SK-N-SH treated with all-trans-retinoic acid at 6 μM for 48 hours (cell line): ENCODE results near the gene CDC42SE2.

Experiments used
- ATAC-seq: fragments of 200-7000 bp; cut with Tn5 transposase; 3 replicates; pipeline ENCODE4 v1.9.1; 2020; ENCODE audit warnings: mild to moderate bottlenecking, moderate library complexity
- ARNTL ChIP-seq: fragments of 450-650 bp; formaldehyde crosslinking; IDR thresholded peaks from 2 replicates; pipeline ENCODE4 v1.5.0; 2020; ENCODE audit warnings: low read depth, mild to moderate bottlenecking, moderate library complexity, borderline replicate concordance
- BACH2 ChIP-seq: fragments of 250-450 bp; sonication (Bioruptor Pico); IDR thresholded peaks from 2 replicates; pipeline ENCODE4 v1.9.0; 2021; ENCODE audit warnings: mild to moderate bottlenecking, borderline replicate concordance
- CSDC2 ChIP-seq: fragments of 250-450 bp; sonication (Bioruptor Pico); IDR thresholded peaks from 2 replicates; pipeline ENCODE4 v1.5.0; 2020; ENCODE audit warnings: mild to moderate bottlenecking, moderate library complexity
- CSRNP3 ChIP-seq: fragments of 250-450 bp; sonication (Bioruptor Pico); IDR thresholded peaks from 2 replicates; pipeline ENCODE4 v1.5.1; 2021; ENCODE audit warnings: mild to moderate bottlenecking, moderate library complexity
- ESRRG ChIP-seq: fragments of 250-450 bp; sonication (Bioruptor Pico); IDR thresholded peaks from 2 replicates; pipeline ENCODE4 v1.6.1; 2021; ENCODE audit warnings: mild to moderate bottlenecking
- GLIS3 ChIP-seq: fragments of 250-450 bp; sonication (Bioruptor Pico); IDR thresholded peaks from 2 replicates; pipeline ENCODE4 v1.5.0; 2020; ENCODE audit warnings: mild to moderate bottlenecking, moderate library complexity
- ISL1 ChIP-seq: fragments of 250-450 bp; sonication (Bioruptor Pico); IDR thresholded peaks from 2 replicates; pipeline ENCODE4 v2.1.2; 2022; ENCODE audit warnings: mild to moderate bottlenecking, moderate library complexity
- OSR1 ChIP-seq: fragments of 250-450 bp; sonication (Bioruptor Pico); IDR thresholded peaks from 2 replicates; pipeline ENCODE4 v1.8.0; 2022; ENCODE audit warnings: moderate library complexity, mild to moderate bottlenecking, inconsistent platforms
- PPARA ChIP-seq: fragments of 250-450 bp; sonication (Bioruptor Pico); IDR thresholded peaks from 2 replicates; pipeline ENCODE4 v1.5.0; 2020; ENCODE audit warnings: mild to moderate bottlenecking, borderline replicate concordance
- RARB ChIP-seq: fragments of 250-450 bp; sonication (Bioruptor Pico); IDR thresholded peaks from 2 replicates; pipeline ENCODE4 v1.8.0; 2021; ENCODE audit warnings: mild to moderate bottlenecking, moderate library complexity
- SNAI2 ChIP-seq: fragments of 250-450 bp; sonication (Bioruptor Pico); IDR thresholded peaks from 2 replicates; pipeline ENCODE4 v1.5.0; 2020; ENCODE audit warnings: mild to moderate bottlenecking, moderate library complexity
- TCF4 ChIP-seq: fragments of 250-450 bp; sonication (Bioruptor Pico); IDR thresholded peaks from 2 replicates; pipeline ENCODE4 v1.8.0; 2021; ENCODE audit warnings: mild to moderate bottlenecking, moderate library complexity, borderline replicate concordance
- ZC3H10 ChIP-seq: fragments of 250-450 bp; sonication (Bioruptor Pico); IDR thresholded peaks from 2 replicates; pipeline ENCODE4 v1.5.1; 2021; ENCODE audit warnings: mild to moderate bottlenecking, moderate library complexity
- ZFP3 ChIP-seq: fragments of 250-450 bp; sonication (Bioruptor Pico); IDR thresholded peaks from 2 replicates; pipeline ENCODE4 v1.5.0; 2020; ENCODE audit warnings: mild to moderate bottlenecking, moderate library complexity
- ZNF565 ChIP-seq: fragments of 450-650 bp; formaldehyde crosslinking; conservative IDR thresholded peaks from 2 replicates; pipeline ENCODE4 v1.5.0; 2020; ENCODE audit warnings: low read depth, mild to moderate bottlenecking, moderate library complexity
- ZNF70 ChIP-seq: fragments of 450-650 bp; formaldehyde crosslinking; IDR thresholded peaks from 2 replicates; pipeline ENCODE4 v1.5.0; 2020; ENCODE audit warnings: mild to moderate bottlenecking, moderate library complexity
- ZNF8 ChIP-seq: fragments of 450-650 bp; formaldehyde crosslinking; IDR thresholded peaks from 2 replicates; pipeline ENCODE4 v1.5.0; 2020; ENCODE audit warnings: mild to moderate bottlenecking, moderate library complexity
- TF ChIP-seq, protein P1 (sequence below): fragments of 250-450 bp; sonication (Bioruptor Pico); IDR thresholded peaks from 2 replicates; pipeline ENCODE4 v1.5.0; 2020; ENCODE audit warnings: mild to moderate bottlenecking, moderate library complexity
- TF ChIP-seq, protein P2 (sequence below): fragments of 250-450 bp; sonication (Bioruptor Pico); IDR thresholded peaks from 2 replicates; pipeline ENCODE4 v1.8.0; 2021; ENCODE audit warnings: low read depth, mild to moderate bottlenecking, moderate library complexity, borderline replicate concordance
- TF ChIP-seq, protein P3 (sequence below): fragments of 250-450 bp; sonication (Bioruptor Pico); IDR thresholded peaks from 2 replicates; pipeline ENCODE4 v1.5.1; 2020; ENCODE audit warnings: low read depth, mild to moderate bottlenecking, moderate library complexity

CDC42SE2 gene

DNA sequence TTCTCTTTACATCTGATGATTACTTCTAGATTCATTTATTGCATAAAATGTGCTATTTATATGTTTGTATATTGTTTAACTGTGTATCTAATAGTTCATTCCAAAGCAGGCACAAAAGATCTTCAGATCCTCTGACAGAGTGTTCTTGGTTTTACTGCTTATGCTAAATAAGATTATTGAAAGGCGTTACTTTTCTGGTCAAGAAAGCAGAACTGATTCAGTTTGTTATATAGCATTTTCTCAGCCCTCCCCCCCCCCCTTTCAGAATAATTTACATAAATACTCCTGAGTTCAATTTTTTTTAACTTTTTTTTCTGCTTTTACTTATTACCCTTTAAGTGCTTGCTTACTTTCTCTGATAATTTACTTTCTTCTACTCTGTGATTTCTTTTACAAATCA is 15.4 kb downstream of the CDC42SE2 start:
- ATAC-seq: no peak
- TF ChIP-seq, protein P1, sequence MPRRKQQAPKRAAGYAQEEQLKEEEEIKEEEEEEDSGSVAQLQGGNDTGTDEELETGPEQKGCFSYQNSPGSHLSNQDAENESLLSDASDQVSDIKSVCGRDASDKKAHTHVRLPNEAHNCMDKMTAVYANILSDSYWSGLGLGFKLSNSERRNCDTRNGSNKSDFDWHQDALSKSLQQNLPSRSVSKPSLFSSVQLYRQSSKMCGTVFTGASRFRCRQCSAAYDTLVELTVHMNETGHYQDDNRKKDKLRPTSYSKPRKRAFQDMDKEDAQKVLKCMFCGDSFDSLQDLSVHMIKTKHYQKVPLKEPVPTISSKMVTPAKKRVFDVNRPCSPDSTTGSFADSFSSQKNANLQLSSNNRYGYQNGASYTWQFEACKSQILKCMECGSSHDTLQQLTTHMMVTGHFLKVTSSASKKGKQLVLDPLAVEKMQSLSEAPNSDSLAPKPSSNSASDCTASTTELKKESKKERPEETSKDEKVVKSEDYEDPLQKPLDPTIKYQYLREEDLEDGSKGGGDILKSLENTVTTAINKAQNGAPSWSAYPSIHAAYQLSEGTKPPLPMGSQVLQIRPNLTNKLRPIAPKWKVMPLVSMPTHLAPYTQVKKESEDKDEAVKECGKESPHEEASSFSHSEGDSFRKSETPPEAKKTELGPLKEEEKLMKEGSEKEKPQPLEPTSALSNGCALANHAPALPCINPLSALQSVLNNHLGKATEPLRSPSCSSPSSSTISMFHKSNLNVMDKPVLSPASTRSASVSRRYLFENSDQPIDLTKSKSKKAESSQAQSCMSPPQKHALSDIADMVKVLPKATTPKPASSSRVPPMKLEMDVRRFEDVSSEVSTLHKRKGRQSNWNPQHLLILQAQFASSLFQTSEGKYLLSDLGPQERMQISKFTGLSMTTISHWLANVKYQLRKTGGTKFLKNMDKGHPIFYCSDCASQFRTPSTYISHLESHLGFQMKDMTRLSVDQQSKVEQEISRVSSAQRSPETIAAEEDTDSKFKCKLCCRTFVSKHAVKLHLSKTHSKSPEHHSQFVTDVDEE: no peak
- TF ChIP-seq GLIS3 (CRISPR knock-in tag) (no peak), ARNTL (CRISPR knock-in tag) (no peak), TCF4 (CRISPR knock-in tag) (no peak), CSRNP3 (CRISPR knock-in tag) (no peak), ZNF565 (CRISPR knock-in tag) (no peak), ZFP3 (CRISPR knock-in tag) (no peak), BACH2 (CRISPR knock-in tag) (no peak), CSDC2 (CRISPR knock-in tag) (no peak), ZC3H10 (CRISPR knock-in tag) (no peak), ISL1 (CRISPR knock-in tag) (no peak), OSR1 (CRISPR knock-in tag) (no peak), PPARA (CRISPR knock-in tag) (no peak), ESRRG (CRISPR knock-in tag) (no peak)
- TF ChIP-seq, protein P2, sequence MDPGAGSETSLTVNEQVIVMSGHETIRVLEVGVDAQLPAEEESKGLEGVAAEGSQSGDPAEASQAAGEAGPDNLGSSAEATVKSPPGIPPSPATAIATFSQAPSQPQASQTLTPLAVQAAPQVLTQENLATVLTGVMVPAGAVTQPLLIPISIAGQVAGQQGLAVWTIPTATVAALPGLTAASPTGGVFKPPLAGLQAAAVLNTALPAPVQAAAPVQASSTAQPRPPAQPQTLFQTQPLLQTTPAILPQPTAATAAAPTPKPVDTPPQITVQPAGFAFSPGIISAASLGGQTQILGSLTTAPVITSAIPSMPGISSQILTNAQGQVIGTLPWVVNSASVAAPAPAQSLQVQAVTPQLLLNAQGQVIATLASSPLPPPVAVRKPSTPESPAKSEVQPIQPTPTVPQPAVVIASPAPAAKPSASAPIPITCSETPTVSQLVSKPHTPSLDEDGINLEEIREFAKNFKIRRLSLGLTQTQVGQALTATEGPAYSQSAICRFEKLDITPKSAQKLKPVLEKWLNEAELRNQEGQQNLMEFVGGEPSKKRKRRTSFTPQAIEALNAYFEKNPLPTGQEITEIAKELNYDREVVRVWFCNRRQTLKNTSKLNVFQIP: no peak

DNA sequence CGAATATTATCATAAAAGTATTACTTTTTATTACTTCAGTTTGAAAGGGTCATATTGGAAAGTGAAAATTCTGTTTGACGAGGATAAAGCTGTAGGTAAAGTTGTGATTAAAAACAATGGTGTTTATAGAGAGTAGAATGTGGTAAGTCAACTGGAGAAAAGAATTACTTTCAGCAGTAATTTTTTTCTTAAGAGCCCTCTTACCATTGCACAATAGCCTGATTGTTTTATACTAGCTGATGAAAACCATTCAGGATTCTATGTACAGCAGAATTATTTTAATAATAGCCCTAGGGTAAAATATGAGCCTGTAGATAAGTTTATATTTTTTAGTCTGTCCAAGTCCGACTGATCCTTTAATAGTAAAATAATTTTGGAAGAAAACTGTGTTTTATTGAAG is 16.6 kb downstream of the CDC42SE2 start:
- no peak for ATAC-seq
- TF ChIP-seq ZFP3 (CRISPR knock-in tag): no peak
- TF ChIP-seq ISL1 (CRISPR knock-in tag): peak; percentile 12; the same call in 1 of the 2 replicates
- TF ChIP-seq GLIS3 (CRISPR knock-in tag): no peak
- no peak for TF ChIP-seq ZNF70 (CRISPR knock-in tag)

GRCh38 chr5:131281133-131281867 is 17.4 kb downstream of the CDC42SE2 start:
- no peak for ATAC-seq
- no peak for TF ChIP-seq TCF4 (CRISPR knock-in tag)
- TF ChIP-seq BACH2 (CRISPR knock-in tag): no peak
- TF ChIP-seq RARB (CRISPR knock-in tag): no peak
- no peak for TF ChIP-seq CSRNP3 (CRISPR knock-in tag)
- TF ChIP-seq ISL1 (CRISPR knock-in tag): no peak
- no peak for TF ChIP-seq ZNF70 (CRISPR knock-in tag)
- no peak for TF ChIP-seq SNAI2 (CRISPR knock-in tag)
- TF ChIP-seq ZC3H10 (CRISPR knock-in tag): no peak
- TF ChIP-seq, protein P3, sequence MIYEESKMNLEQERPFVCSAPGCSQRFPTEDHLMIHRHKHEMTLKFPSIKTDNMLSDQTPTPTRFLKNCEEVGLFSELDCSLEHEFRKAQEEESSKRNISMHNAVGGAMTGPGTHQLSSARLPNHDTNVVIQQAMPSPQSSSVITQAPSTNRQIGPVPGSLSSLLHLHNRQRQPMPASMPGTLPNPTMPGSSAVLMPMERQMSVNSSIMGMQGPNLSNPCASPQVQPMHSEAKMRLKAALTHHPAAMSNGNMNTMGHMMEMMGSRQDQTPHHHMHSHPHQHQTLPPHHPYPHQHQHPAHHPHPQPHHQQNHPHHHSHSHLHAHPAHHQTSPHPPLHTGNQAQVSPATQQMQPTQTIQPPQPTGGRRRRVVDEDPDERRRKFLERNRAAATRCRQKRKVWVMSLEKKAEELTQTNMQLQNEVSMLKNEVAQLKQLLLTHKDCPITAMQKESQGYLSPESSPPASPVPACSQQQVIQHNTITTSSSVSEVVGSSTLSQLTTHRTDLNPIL (CRISPR knock-in tag): no peak
- TF ChIP-seq, protein P2: no peak
- no peak for TF ChIP-seq CSDC2 (CRISPR knock-in tag)
- TF ChIP-seq OSR1 (CRISPR knock-in tag): no peak
- TF ChIP-seq, protein P1: no peak
- TF ChIP-seq ZFP3 (CRISPR knock-in tag): no peak
- TF ChIP-seq ZNF8 (CRISPR knock-in tag): no peak
- no peak for TF ChIP-seq ZNF565 (CRISPR knock-in tag)
